Activated CD8-positive, alpha-beta memory T cell treated with anti-CD3 and anti-CD28 coated beads, Interleukin-2, amount 10 ng/mL, durations not matched to agents 7 days and 5 days (primary cell): Measurements from ENCODE around the gene PDPK1. TPM values are rescaled to one million over a fixed set of nuclear protein-coding genes. Genes with fewer than 3 reads are reported as not detected.

ENCODE experiments used
- ATAC-seq: fragments of 150-1000 bp; cut with Tn5 transposase; one replicate; pipeline ENCODE4 v1.10.0; 2021; ENCODE audit warnings: moderate library complexity
- CTCF ChIA-PET: fragments of 350-600 bp; sonication (Branson Sonifier 250); formaldehyde crosslinking; loops from one replicate; lab custom pipeline; 2021; ENCODE audit warnings: antibody characterized with exemption; lab: Charles Lee
- DNase-seq: peaks from one replicate; pipeline ENCODE4 v3.0.0-alpha.2; 2020
- H3K27ac Mint-ChIP-seq: one replicate; pipeline ENCODE4 v1.8.0; 2021; ENCODE audit warnings: mild to moderate bottlenecking, mixed read lengths
- H3K27me3 Mint-ChIP-seq: one replicate; pipeline ENCODE4 v1.8.0; 2021; ENCODE audit warnings: mixed read lengths
- H3K36me3 Mint-ChIP-seq: one replicate; pipeline ENCODE4 v1.8.0; 2021; ENCODE audit warnings: mild to moderate bottlenecking, mixed read lengths
- H3K4me1 Mint-ChIP-seq: one replicate; pipeline ENCODE4 v1.8.0; 2021; ENCODE audit warnings: mixed read lengths
- H3K4me3 Mint-ChIP-seq: one replicate; pipeline ENCODE4 v1.8.0; 2021; ENCODE audit warnings: mild to moderate bottlenecking, moderate library complexity, mixed read lengths
- H3K9me3 Mint-ChIP-seq: one replicate; pipeline ENCODE4 v1.8.0; 2022; ENCODE audit warnings: low read depth, mixed read lengths
- total RNA-seq, 2 experiments: library from RNA; stranded (reverse); gene quantifications; one replicate each; pipeline ENCODE4 v1.2.3, GENCODE V29; 2021

PDPK1 gene
- 10 to 100 TPM; 40.3 to 45.1 TPM for total RNA-seq

DNA sequence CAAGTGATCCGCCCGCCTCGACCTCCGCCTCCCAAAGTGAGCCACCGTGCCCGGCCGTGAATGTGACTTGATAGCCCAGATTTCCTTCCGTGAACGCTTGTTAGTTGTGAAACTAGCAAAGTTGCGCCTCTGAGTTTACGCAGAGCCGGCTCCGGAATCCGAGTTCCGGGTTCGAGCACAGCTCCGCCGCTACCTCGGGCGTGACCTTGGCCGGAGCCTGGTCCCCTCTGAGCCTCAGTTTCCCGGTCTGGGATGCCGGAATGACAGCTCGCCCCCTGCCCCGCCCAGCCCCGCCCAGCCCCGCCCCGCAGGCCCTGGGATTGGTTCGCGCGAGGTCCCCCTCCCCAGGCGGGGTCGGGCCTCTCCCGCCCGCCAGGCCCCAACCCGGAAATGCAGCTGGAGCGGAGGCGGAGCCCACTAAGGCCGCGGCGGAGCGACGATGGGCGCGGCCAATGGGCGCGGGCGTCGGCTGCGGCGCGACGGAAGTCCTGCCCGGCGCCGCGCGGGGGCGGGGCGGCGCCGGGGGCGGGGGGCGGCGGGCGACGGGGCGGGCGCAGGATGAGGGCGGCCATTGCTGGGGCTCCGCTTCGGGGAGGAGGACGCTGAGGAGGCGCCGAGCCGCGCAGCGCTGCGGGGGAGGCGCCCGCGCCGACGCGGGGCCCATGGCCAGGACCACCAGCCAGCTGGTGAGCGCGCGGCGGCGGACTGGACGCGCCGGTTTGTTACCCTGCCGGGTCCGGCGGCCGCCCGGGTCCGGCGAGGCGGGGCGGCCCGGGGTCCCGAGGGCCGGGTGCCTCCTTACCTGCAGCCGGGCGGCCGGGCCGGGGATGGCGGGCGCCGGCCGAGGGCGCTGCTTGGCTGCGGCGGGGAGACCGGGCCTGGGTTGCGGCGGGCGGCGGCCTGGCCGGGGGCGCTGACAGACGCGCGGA, at the start of gene PDPK1:
TSS of gene PDPK1 (plus strand) at position 571 of the 929 bp plus-strand sequence. CDS start at position 663, 92 bp downstream.
- CTCF ChIA-PET = interaction anchor here (0.8 to 1.6 kb wide), 3 partner anchors 24 to 390 kb away, joined by 3 to 4 read pairs (median 3); partner anchors contain the start of genes ATP6V0C and FLYWCH2
- Mint-ChIP-seq H3K27ac (peak within 1 kb of the TSS; percentile 91), H3K27me3 (no peaks in the 10 kb centered on the region), H3K4me3 (peak within 1 kb of the TSS; percentile 84), H3K9me3 (no peaks in the 10 kb centered on the region), H3K36me3 (peaks cover 4% of the 10 kb centered on the region), H3K4me1 (peaks cover 41% of the 10 kb centered on the region)
- ATAC-seq (peak; percentile 92), DNase-seq (peak; percentile 96)

GRCh38 chr16:2489581-2489980, 48.2 kb upstream of the PDPK1 start:
- peaks cover 17% of the 10 kb centered on the region for H3K4me1 Mint-ChIP-seq
- H3K9me3 Mint-ChIP-seq = no peaks in the 10 kb centered on the region
- no peaks in the 10 kb centered on the region for H3K36me3 Mint-ChIP-seq
- ATAC-seq (no peak), DNase-seq (no peak)
- no peak overlapping the region for H3K4me3 Mint-ChIP-seq
- CTCF ChIA-PET = interaction anchor here (1.7 to 2.9 kb wide), 3 partner anchors 11 to 15 kb away, joined by 4 to 10 read pairs (median 6); partner anchors contain the start of gene TBC1D24
- no peak overlapping the region for H3K27ac Mint-ChIP-seq
- H3K27me3 Mint-ChIP-seq = no peaks in the 10 kb centered on the region

DNA sequence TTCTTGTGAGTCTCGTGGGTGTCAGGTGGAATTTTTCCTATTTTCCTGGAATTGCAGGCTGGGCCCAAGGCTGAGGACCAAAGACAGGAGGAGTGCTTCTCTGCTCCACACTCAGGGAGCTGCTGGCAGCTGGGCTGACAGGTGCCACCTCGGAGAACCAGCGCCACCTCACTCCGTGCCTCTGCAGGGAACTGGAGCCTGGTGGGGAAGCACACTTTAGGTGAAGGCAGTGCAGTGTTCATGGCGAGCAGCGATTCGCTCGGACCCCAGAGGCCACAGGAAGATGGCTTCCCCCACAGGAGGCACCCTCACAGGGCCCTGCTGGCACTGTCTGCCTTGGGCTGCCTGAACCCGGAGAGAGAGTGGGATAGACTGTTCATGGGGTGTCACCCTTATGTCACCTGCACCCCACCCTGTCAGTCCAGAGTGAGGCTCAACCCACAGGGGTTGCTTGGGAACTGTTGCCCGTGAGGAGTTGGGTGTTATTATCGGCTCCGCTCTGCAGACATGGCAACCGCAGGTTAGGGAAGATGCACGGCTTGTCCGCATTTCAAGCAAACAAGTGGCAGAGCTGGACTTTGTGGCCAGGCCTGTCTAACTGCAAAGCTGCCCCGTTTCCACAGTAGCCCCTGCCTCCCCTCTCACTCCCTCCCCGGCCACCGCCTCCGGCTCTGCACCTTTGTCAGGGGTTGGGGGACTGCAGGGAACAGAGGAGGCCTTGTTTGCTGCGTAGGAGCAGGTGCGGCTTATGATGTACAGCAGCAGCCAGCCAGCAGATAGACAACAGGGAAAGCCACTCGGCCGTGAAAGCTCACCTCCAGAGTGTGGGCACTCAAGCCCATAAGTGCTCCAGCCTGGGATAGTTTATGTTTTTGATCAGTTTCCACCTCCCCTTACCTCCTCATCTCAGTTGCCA, 47.4 kb upstream of the PDPK1 start:
- H3K27me3 Mint-ChIP-seq = no peaks in the 10 kb centered on the region
- peaks cover 17% of the 10 kb centered on the region for H3K4me1 Mint-ChIP-seq
- DNase-seq (no peak), ATAC-seq (no peak)
- H3K9me3 Mint-ChIP-seq = no peaks in the 10 kb centered on the region
- H3K36me3 Mint-ChIP-seq = no peaks in the 10 kb centered on the region
- no peak overlapping the region for H3K27ac Mint-ChIP-seq
- CTCF ChIA-PET = interaction anchor here (1.9 to 2.9 kb wide), 2 partner anchors 10 to 13 kb away, joined by 4 to 10 read pairs; no protein-coding TSS in a partner anchor
- no peak overlapping the region for H3K4me3 Mint-ChIP-seq

DNA sequence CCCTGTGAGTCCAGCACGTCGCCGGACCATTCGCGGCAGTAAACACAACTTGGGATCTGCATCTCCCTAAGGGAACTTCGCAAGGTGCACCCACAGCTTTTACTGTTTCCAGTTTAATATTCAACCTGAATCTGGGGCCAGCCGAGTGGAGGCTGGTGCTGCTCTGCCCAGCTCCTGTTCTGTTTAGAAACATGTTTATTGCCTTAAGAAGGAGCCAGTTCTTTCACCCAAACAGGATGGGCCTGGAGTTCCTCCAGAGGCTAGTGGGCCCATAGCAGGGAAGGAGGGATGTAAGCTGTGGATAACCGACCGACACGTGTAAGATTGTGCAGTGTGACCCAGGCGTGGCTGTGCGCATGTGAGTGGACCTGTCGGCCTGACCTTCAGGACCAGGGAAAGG, 45.5 kb upstream of the PDPK1 start:
- Mint-ChIP-seq H3K27ac (no peak overlapping the region), H3K36me3 (no peaks in the 10 kb centered on the region), H3K4me3 (no peak overlapping the region), H3K4me1 (peaks cover 4% of the 10 kb centered on the region), H3K27me3 (no peaks in the 10 kb centered on the region), H3K9me3 (no peaks in the 10 kb centered on the region)
- CTCF ChIA-PET = no interaction called here
- ATAC-seq (no peak), DNase-seq (no peak)

GRCh38 chr16:2493605-2494004, 44.2 kb upstream of the PDPK1 start:
- H3K27me3 Mint-ChIP-seq = no peaks in the 10 kb centered on the region
- no peaks in the 10 kb centered on the region for H3K9me3 Mint-ChIP-seq
- peaks cover 2% of the 10 kb centered on the region for H3K36me3 Mint-ChIP-seq
- no peak overlapping the region for H3K4me3 Mint-ChIP-seq
- H3K27ac Mint-ChIP-seq = no peak overlapping the region
- CTCF ChIA-PET = no interaction called here
- no peak for DNase-seq
- no peaks in the 10 kb centered on the region for H3K4me1 Mint-ChIP-seq
- ATAC-seq = no peak

GRCh38 chr16:2494616-2495015, 43.2 kb upstream of the PDPK1 start:
- Mint-ChIP-seq H3K27me3 (no peaks in the 10 kb centered on the region), H3K9me3 (no peaks in the 10 kb centered on the region), H3K27ac (no peak overlapping the region), H3K4me1 (no peaks in the 10 kb centered on the region), H3K4me3 (no peak overlapping the region), H3K36me3 (peaks cover 2% of the 10 kb centered on the region)
- ATAC-seq (no peak), DNase-seq (no peak)
- CTCF ChIA-PET = interaction anchor here (1.5 kb wide), 1 partner anchor 154 kb away, joined by 3 read pairs; the partner anchor contains the start of gene ABCA3

- CTCF ChIA-PET = interaction anchor here (1.5 kb wide), 1 partner anchor 155 kb away, joined by 3 read pairs; the partner anchor contains the start of gene ABCA3
- no peak overlapping the region for H3K27ac Mint-ChIP-seq
- no peak overlapping the region for H3K4me3 Mint-ChIP-seq
- DNase-seq = no peak
- no peak for ATAC-seq
- H3K9me3 Mint-ChIP-seq = no peaks in the 10 kb centered on the region
- H3K36me3 Mint-ChIP-seq = peaks cover 2% of the 10 kb centered on the region
- H3K27me3 Mint-ChIP-seq = no peaks in the 10 kb centered on the region
- H3K4me1 Mint-ChIP-seq = no peaks in the 10 kb centered on the region
Measured at GRCh38 chr16:2495041-2495440, 42.8 kb upstream of the PDPK1 start.

GRCh38 chr16:2496223-2497115, 41.4 kb upstream of the PDPK1 start:
- CTCF ChIA-PET = interaction anchor here (0.6 to 1.3 kb wide), 2 partner anchors 14 to 159 kb away, joined by 4 read pairs; no protein-coding TSS in a partner anchor

DNA sequence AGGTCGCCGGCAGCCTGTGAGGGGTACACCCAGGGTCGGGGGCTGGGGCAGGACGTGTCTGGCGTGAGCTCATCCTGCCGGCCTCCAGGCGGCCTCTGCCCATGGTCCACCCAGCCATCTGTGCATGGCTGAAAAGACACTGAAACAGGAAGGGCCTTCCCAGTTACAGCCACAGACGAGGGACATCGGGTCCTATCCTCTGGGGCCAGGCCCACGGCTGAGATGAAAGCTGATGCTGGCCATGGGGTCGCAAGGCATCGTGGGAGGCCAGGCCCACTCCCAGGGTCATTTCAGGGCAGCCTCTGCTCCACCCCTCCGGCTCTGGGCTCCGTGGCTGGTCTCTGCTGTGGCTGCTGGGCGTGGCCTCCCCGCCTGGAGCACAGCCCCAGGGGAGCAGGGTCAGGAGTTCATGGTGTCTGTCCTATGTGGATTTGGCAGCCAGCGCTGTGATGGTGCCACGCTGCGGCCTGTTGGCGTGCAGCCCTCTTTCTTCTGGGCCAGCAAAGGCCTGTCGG, 40.6 kb upstream of the PDPK1 start:
- Mint-ChIP-seq H3K9me3 (no peaks in the 10 kb centered on the region), H3K27ac (no peak overlapping the region), H3K27me3 (no peaks in the 10 kb centered on the region), H3K4me1 (no peaks in the 10 kb centered on the region), H3K4me3 (no peak overlapping the region), H3K36me3 (peaks cover 2% of the 10 kb centered on the region)
- no peak for DNase-seq
- CTCF ChIA-PET = no interaction called here
- no peak for ATAC-seq

More at GRCh38 chr16:2496223-2497115, 41.4 kb upstream of the PDPK1 start:
- Mint-ChIP-seq H3K4me3 (no peak overlapping the region), H3K4me1 (no peaks in the 10 kb centered on the region), H3K9me3 (no peaks in the 10 kb centered on the region), H3K27ac (no peak overlapping the region), H3K27me3 (no peaks in the 10 kb centered on the region), H3K36me3 (peaks cover 2% of the 10 kb centered on the region)
- DNase-seq (no peak), ATAC-seq (no peak)

GRCh38 chr16:2497695-2498484, 39.9 kb upstream of the PDPK1 start:
- DNase-seq (no peak), ATAC-seq (no peak)
- no peaks in the 10 kb centered on the region for H3K9me3 Mint-ChIP-seq
- no peaks in the 10 kb centered on the region for H3K27me3 Mint-ChIP-seq
- H3K4me1 Mint-ChIP-seq = no peaks in the 10 kb centered on the region
- peaks cover 2% of the 10 kb centered on the region for H3K36me3 Mint-ChIP-seq
- no peak overlapping the region for H3K4me3 Mint-ChIP-seq
- no peak overlapping the region for H3K27ac Mint-ChIP-seq
- CTCF ChIA-PET = interaction anchor here (1.2 kb wide), 1 partner anchor 10 kb away, joined by 4 read pairs; no protein-coding TSS in a partner anchor

- Mint-ChIP-seq H3K27ac (no peak overlapping the region), H3K36me3 (peaks cover 2% of the 10 kb centered on the region), H3K4me1 (no peaks in the 10 kb centered on the region), H3K4me3 (no peak overlapping the region), H3K27me3 (no peaks in the 10 kb centered on the region), H3K9me3 (no peaks in the 10 kb centered on the region)
- CTCF ChIA-PET = interaction anchor here (1.2 kb wide), 1 partner anchor 10 kb away, joined by 4 read pairs; no protein-coding TSS in a partner anchor
- DNase-seq (no peak), ATAC-seq (no peak)
Measured at GRCh38 chr16:2498531-2499253, 39.1 kb upstream of the PDPK1 start.
